Cardiac muscle cell (in vitro differentiated cells and primary cell): ENCODE measurements around the gene ARMC5. TPM values are rescaled to one million over a fixed set of nuclear protein-coding genes. Genes with fewer than 3 reads are reported as not detected.

Experiments used
- DNase-seq, 2 donors: peaks; one replicate each; pipeline versions ENCODE4 v3.0.0 to v3.0.0-alpha.2; 2010 to 2017; ENCODE audit warnings: low read depth in 1 of 2, low spot score in 1 of 2
- H3K27ac ChIP-seq: fragments of 200-600 bp; sonication (generic); 2 replicates; pipeline ENCODE4 v1.5.1; 2016
- H3K27me3 ChIP-seq: fragments of 200-600 bp; sonication (generic); 2 replicates; pipeline ENCODE4 v1.6.0; 2016; ENCODE audit warnings: control low read depth
- H3K36me3 ChIP-seq: fragments of 200-600 bp; sonication (generic); 2 replicates; pipeline ENCODE4 v1.5.1; 2016; ENCODE audit warnings: control low read depth
- H3K4me1 ChIP-seq: fragments of 200-600 bp; sonication (generic); 2 replicates; pipeline ENCODE4 v1.8.1; 2017; ENCODE audit warnings: low read depth, mild to moderate bottlenecking, mixed run types
- H3K4me3 ChIP-seq: fragments of 200-600 bp; sonication (generic); 2 replicates; pipeline ENCODE4 v1.5.1; 2016; ENCODE audit warnings: mild to moderate bottlenecking
- H3K9me3 ChIP-seq: fragments of 200-600 bp; sonication (generic); 2 replicates; pipeline ENCODE4 v1.5.1; 2017; ENCODE audit warnings: low read depth, mild to moderate bottlenecking, control low read depth
- CTCF ChIP-seq: IDR thresholded peaks from 2 replicates; pipeline ENCODE4 v1.5.1; 2012; ENCODE audit warnings: low read depth, mild to moderate bottlenecking, low read length
- polyA plus RNA-seq: library from polyadenylated mRNA; unstranded; fragments of >200 nt; fragmentation: Nextera tagmentation; extraction: Ambion mirVana; gene quantifications from 2 replicates; pipeline ENCODE4 v1.2.1, GENCODE V29; 2016
- total RNA-seq: library from RNA; depleted of rRNA; stranded (reverse); fragments of >200 nt; gene quantifications from 2 replicates; pipeline ENCODE4 v1.2.3, GENCODE V29; 2016

Gene ARMC5
- total RNA-seq (19.7 and 21.7 TPM in 2 replicates), polyA plus RNA-seq (26.0 and 28.7 TPM in 2 replicates)

- TF ChIP-seq CTCF, result peak; percentile 59
- H3K4me1 ChIP-seq, result peaks cover 11% of the 10 kb centered on the region
- no peaks in the 10 kb centered on the region for H3K27me3 ChIP-seq
- H3K9me3 ChIP-seq, result no peaks in the 10 kb centered on the region
- DNase-seq, result peak; percentile 99
- H3K4me3 ChIP-seq, result peak within 1 kb of the TSS; percentile 75
- no peaks in the 10 kb centered on the region for H3K36me3 ChIP-seq
- peak within 1 kb of the TSS; percentile 100 for H3K27ac ChIP-seq
Observed at GRCh38 chr16:31458844-31459686, at the start of gene ARMC5. Gene ARMC5 (plus strand): TSS chr16:31459501. CDS start chr16:31459525, 24 bp downstream.

- TF ChIP-seq CTCF, result no peak
- Histone ChIP-seq H3K27me3 (peaks cover 5% of the 10 kb centered on the region), H3K27ac (no peak overlapping the region), H3K4me3 (no peak overlapping the region), H3K9me3 (no peaks in the 10 kb centered on the region), H3K36me3 (no peaks in the 10 kb centered on the region), H3K4me1 (no peaks in the 10 kb centered on the region)
- no peak for DNase-seq
Observed at GRCh38 chr16:31410082-31410481, 49.2 kb upstream of the ARMC5 start.

- H3K27ac ChIP-seq, result no peak overlapping the region
- no peaks in the 10 kb centered on the region for H3K36me3 ChIP-seq
- H3K27me3 ChIP-seq, result peaks cover 5% of the 10 kb centered on the region
- H3K4me3 ChIP-seq, result no peak overlapping the region
- no peak for TF ChIP-seq CTCF
- no peak for DNase-seq
- no peaks in the 10 kb centered on the region for H3K9me3 ChIP-seq
- no peaks in the 10 kb centered on the region for H3K4me1 ChIP-seq
Observed at GRCh38 chr16:31411024-31411844, 48.1 kb upstream of the ARMC5 start.

- no peak overlapping the region for H3K27ac ChIP-seq
- H3K9me3 ChIP-seq, result no peaks in the 10 kb centered on the region
- H3K4me3 ChIP-seq, result no peak overlapping the region
- no peak for DNase-seq
- no peaks in the 10 kb centered on the region for H3K36me3 ChIP-seq
- H3K4me1 ChIP-seq, result no peaks in the 10 kb centered on the region
- peaks cover 5% of the 10 kb centered on the region for H3K27me3 ChIP-seq
- TF ChIP-seq CTCF, result no peak
Observed at GRCh38 chr16:31412750-31413149, 46.6 kb upstream of the ARMC5 start.

- H3K36me3 ChIP-seq, result no peaks in the 10 kb centered on the region
- TF ChIP-seq CTCF, result no peak
- peaks cover 1% of the 10 kb centered on the region for H3K27me3 ChIP-seq
- H3K4me1 ChIP-seq, result no peaks in the 10 kb centered on the region
- H3K4me3 ChIP-seq, result no peak overlapping the region
- no peaks in the 10 kb centered on the region for H3K9me3 ChIP-seq
- DNase-seq, result no peak
- no peak overlapping the region for H3K27ac ChIP-seq
Observed at GRCh38 chr16:31413381-31413780, 45.9 kb upstream of the ARMC5 start.
